A549 (cell line): Measurements from ENCODE around the gene RAB18. TPM values are rescaled to one million over a fixed set of nuclear protein-coding genes. Genes with fewer than 3 reads are reported as not detected.
A peak's percentile ranks its signal among the peaks of the same experiment; 100 is the strongest.

Experiments
- ATAC-seq, 2 experiments: fragments of 200-7000 bp in 1 of 2; fragments of >200 bp in 1 of 2; cut with Nextera tagmentation in 1 of 2; cut with Tn5 transposase in 1 of 2; 3 replicates each; pipeline versions ENCODE4 v1.8.0 to v1.9.1; 2018 to 2020; ENCODE audit warnings: mild to moderate bottlenecking in 1 of 2, moderate library complexity in 1 of 2
- CTCF ChIA-PET: fragments of 300-600 bp; sonication (Branson Sonifier 250); formaldehyde crosslinking; extraction: SDS; loops from one replicate; lab custom pipeline; 2021; ENCODE audit warnings: antibody characterized with exemption, inconsistent platforms; lab: Yijun Ruan, JAX
- POLR2A ChIA-PET: fragments of 350-600 bp; formaldehyde crosslinking; extraction: SDS; loops from one replicate; lab custom pipeline; 2021; ENCODE audit warnings: antibody characterized with exemption, inconsistent platforms; lab: Yijun Ruan, JAX
- DNase-seq, 2 experiments: peaks; one replicate each; pipeline versions ENCODE4 v3.0.0 to v3.0.0-alpha.2; 2011 to 2016; ENCODE audit warnings: low read depth in 1 of 2, low spot score in 1 of 2
- FAIRE-seq: peaks from 2 replicates; lab custom pipeline; 2011; peaks lifted over from hg19 to GRCh38; lab: Jason Lieb, UNC
- H3K27ac ChIP-seq, 2 experiments: fragments of >200 bp; sonication (Bioruptor Twin); formaldehyde crosslinking; 3 replicates each; pipeline ENCODE4 v1.5.1; 2016 to 2017
- H3K4me1 ChIP-seq: fragments of >200 bp; sonication (Bioruptor Twin); formaldehyde crosslinking; 3 replicates; pipeline ENCODE4 v1.6.1; 2016
- H3K4me2 ChIP-seq: fragments of >200 bp; sonication (Bioruptor Twin); formaldehyde crosslinking; 3 replicates; pipeline ENCODE4 v1.6.1; 2016
- H3K4me3 ChIP-seq: fragments of >200 bp; sonication (Bioruptor Twin); formaldehyde crosslinking; 3 replicates; pipeline ENCODE4 v1.5.1; 2016
- H3K9me3 ChIP-seq: fragments of >200 bp; sonication (Bioruptor Twin); formaldehyde crosslinking; 3 replicates; pipeline ENCODE4 v1.6.1; 2016
- BHLHE40 ChIP-seq: IDR thresholded peaks from 2 replicates; pipeline ENCODE4 v1.6.1; 2012; ENCODE audit warnings: low read depth, low read length, inconsistent platforms
- CBX2 ChIP-seq: fragments of 200-600 bp; sonication (generic); IDR thresholded peaks from 2 replicates; pipeline ENCODE4 v1.6.1; 2016; ENCODE audit warnings: low read depth, mild to moderate bottlenecking, borderline replicate concordance
- CEBPB ChIP-seq, 2 experiments: fragments of >200 bp in 1 of 2; sonication (Bioruptor Twin) in 1 of 2; formaldehyde crosslinking in 1 of 2; IDR thresholded peaks; 2 replicates each; pipeline ENCODE4 v1.6.1; 2012 to 2016
- EHMT2 ChIP-seq: fragments of 200-600 bp; sonication (generic); IDR thresholded peaks from 2 replicates; pipeline ENCODE4 v1.6.1; 2016; ENCODE audit warnings: antibody characterized with exemption, low read depth, mild to moderate bottlenecking, moderate library complexity
- ESRRA ChIP-seq: fragments of 150-350 bp; IDR thresholded peaks from 2 replicates; pipeline ENCODE4 v1.6.1; 2014; ENCODE audit warnings: mild to moderate bottlenecking, low read length, borderline replicate concordance
- FOSB ChIP-seq: fragments of 250-450 bp; sonication (Bioruptor Pico); IDR thresholded peaks from 2 replicates; pipeline ENCODE4 v1.5.0; 2020; ENCODE audit warnings: mild to moderate bottlenecking, moderate library complexity
- FOSL2 ChIP-seq, 2 experiments: fragments of 450-650 bp in 1 of 2; fragments of >200 bp in 1 of 2; sonication (Bioruptor Twin) in 1 of 2; formaldehyde crosslinking; IDR thresholded peaks; 2 replicates each; pipeline versions ENCODE4 v1.5.0 to v1.6.1; 2016 to 2020; ENCODE audit warnings: mild to moderate bottlenecking in 1 of 2, moderate library complexity in 1 of 2
- HDAC2 ChIP-seq: fragments of 200-600 bp; sonication (generic); IDR thresholded peaks from 2 replicates; pipeline ENCODE4 v1.6.1; 2016
- HEYL ChIP-seq: fragments of 250-450 bp; sonication (Bioruptor Pico); IDR thresholded peaks from 2 replicates; pipeline ENCODE4 v1.8.0; 2021; ENCODE audit warnings: mild to moderate bottlenecking, moderate library complexity
- HOXB5 ChIP-seq: fragments of 250-450 bp; sonication (Bioruptor Pico); IDR thresholded peaks from 2 replicates; pipeline ENCODE4 v1.5.0; 2020; ENCODE audit warnings: mild to moderate bottlenecking, moderate library complexity
- JUN ChIP-seq, 2 experiments: fragments of >200 bp; sonication (Bioruptor Twin); formaldehyde crosslinking; IDR thresholded peaks; 2 replicates in 1 of 2; 3 replicates in 1 of 2; pipeline ENCODE4 v1.6.1; 2016 to 2017
- JUNB ChIP-seq: fragments of >200 bp; sonication (Bioruptor Twin); formaldehyde crosslinking; IDR thresholded peaks from 2 replicates; pipeline ENCODE4 v1.6.1; 2016
- KDM1A ChIP-seq: fragments of 200-600 bp; sonication (generic); IDR thresholded peaks from 2 replicates; pipeline ENCODE4 v1.6.1; 2016; ENCODE audit warnings: low read depth, mild to moderate bottlenecking
- KDM5A ChIP-seq: fragments of 200-600 bp; sonication (generic); IDR thresholded peaks from 2 replicates; pipeline ENCODE4 v1.6.1; 2016; ENCODE audit warnings: antibody characterized with exemption, mild to moderate bottlenecking
- MAFK ChIP-seq: fragments of 450-650 bp; IDR thresholded peaks from 2 replicates; pipeline ENCODE4 v1.6.1; 2014; ENCODE audit not compliant: partially characterized antibody
- MAZ ChIP-seq: fragments of 150-350 bp; IDR thresholded peaks from 2 replicates; pipeline ENCODE4 v1.6.1; 2014; ENCODE audit warnings: antibody characterized with exemption, low read depth, low read length, borderline replicate concordance
- SMC3 ChIP-seq: fragments of >200 bp; sonication (Bioruptor Twin); formaldehyde crosslinking; IDR thresholded peaks from 3 replicates; pipeline ENCODE4 v1.6.1; 2018; ENCODE audit warnings: inconsistent platforms
- ZC3H11A ChIP-seq: fragments of 450-650 bp; IDR thresholded peaks from 2 replicates; pipeline ENCODE4 v1.6.1; 2014; ENCODE audit warnings: antibody characterized with exemption, mild to moderate bottlenecking
- ZSCAN20 ChIP-seq: fragments of 250-450 bp; sonication (Bioruptor Pico); IDR thresholded peaks from 2 replicates; pipeline ENCODE4 v1.8.0; 2022; ENCODE audit warnings: mild to moderate bottlenecking, moderate library complexity
- WGBS: methylation state at CpG from one replicate; pipeline ENCODE4 v1.1.6; 2017; ENCODE audit errors: missing lambda C conversion rate; 5-methylcytosine and 5-hydroxymethylcytosine counted together
- polyA plus RNA-seq, 4 experiments: library from polyadenylated mRNA; depleted of rRNA in 3 of 4; stranded (reverse); fragments of >200 nt; fragmentation: RNase III in 1 of 4; extraction: RNeasy Plus Mini Kit Qiagen cat#74134 plus additional on column Dnase treatment in 1 of 4; gene quantifications; 2 replicates in 3 of 4; 3 replicates in 1 of 4; pipeline ENCODE4 v1.2.3, GENCODE V29; 2011 to 2017
- TF ChIP-seq, protein P1 (sequence below): fragments of >200 bp; sonication (Bioruptor Twin); formaldehyde crosslinking; IDR thresholded peaks from 2 replicates; pipeline ENCODE4 v1.6.1; 2016
- TF ChIP-seq, protein P2 (sequence below): fragments of >200 bp; sonication (Bioruptor Twin); formaldehyde crosslinking; IDR thresholded peaks from 3 replicates; pipeline ENCODE4 v1.6.1; 2016
- TF ChIP-seq, protein P3 (sequence below): fragments of >200 bp; sonication (Bioruptor Twin); formaldehyde crosslinking; IDR thresholded peaks from 3 replicates; pipeline ENCODE4 v1.5.1; 2016
- TF ChIP-seq, protein P4 (sequence below): IDR thresholded peaks from 2 replicates; pipeline ENCODE4 v1.6.1; 2012
- TF ChIP-seq, protein P5 (sequence below): fragments of 450-650 bp; IDR thresholded peaks from 2 replicates; pipeline ENCODE4 v1.6.1; 2014; ENCODE audit warnings: antibody characterized with exemption
- TF ChIP-seq, protein P6 (sequence below): IDR thresholded peaks from 2 replicates; pipeline ENCODE4 v1.6.1; 2012

RAB18 gene
- polyA plus RNA-seq, 2 of the 4 experiments (the other 2 are of a cell fraction) = 81.4 to 131 TPM

DNA sequence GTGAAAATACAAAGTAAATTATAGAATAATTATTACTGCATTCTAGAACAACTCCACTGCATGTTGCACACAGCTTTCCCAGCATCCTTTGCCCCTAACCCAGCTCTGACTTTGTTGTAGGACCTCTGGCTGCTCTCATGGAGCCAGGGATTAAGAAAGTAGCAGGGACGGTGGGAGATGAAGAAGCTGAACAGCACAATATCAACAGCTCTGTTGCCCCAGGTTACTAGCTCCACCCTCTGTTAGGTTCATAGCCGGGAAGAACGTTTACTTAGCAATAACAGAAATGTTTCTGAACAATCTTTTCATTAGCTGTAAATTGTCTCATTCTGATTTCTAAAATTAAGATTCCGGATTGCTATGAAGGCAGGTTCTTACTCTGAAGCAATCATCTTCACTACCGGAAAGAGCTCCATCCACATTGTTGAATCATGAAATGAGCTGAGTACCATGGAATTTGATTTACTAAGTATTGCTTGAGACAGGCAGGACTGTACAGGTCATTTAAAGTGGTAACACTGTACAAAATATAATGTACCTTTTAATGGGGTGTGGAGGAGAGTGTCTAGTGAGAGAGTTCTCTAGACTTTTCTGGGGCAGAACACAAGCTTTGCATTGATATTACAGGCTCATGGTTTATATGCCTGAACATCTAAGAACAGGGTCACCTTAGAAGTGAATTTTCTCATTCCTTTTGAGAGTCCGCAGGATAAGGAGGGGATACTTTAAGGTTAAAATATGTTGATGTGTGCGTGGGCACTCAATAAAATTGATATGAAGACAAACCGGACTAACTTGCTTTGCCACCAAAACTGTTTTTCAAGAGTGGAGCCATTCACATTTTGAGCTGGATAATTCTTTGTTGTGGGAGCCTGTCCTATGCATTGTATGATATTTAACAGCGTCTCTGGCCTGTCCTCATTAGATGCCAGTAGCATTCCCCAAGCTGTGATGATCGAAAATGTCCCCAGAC lies 20.8 kb upstream of the RAB18 start:
- no peak overlapping the region for H3K27ac ChIP-seq
- no peak for FAIRE-seq
- POLR2A ChIA-PET = interaction anchor here (1.2 kb wide), 1 partner anchor 21 kb away, joined by 11 read pairs; the partner anchor contains the start of gene RAB18
- TF ChIP-seq SMC3 (no peak), CEBPB (IDR thresholded peaks at IDR 0.05) (no peak), ZSCAN20 (no peak), ZC3H11A (no peak), HOXB5 (CRISPR knock-in tag) (no peak), MAZ (no peak), FOSL2 (IDR thresholded peaks at IDR 0.05) (no peak), FOSL2 (CRISPR knock-in tag; IDR thresholded peaks at IDR 0.05) (no peak), BHLHE40 (no peak), KDM5A (no peak), HDAC2 (no peak), FOSB (no peak)
- TF ChIP-seq, protein P1, sequence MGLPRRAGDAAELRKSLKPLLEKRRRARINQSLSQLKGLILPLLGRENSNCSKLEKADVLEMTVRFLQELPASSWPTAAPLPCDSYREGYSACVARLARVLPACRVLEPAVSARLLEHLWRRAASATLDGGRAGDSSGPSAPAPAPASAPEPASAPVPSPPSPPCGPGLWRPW = no peak
- TF ChIP-seq, protein P2, sequence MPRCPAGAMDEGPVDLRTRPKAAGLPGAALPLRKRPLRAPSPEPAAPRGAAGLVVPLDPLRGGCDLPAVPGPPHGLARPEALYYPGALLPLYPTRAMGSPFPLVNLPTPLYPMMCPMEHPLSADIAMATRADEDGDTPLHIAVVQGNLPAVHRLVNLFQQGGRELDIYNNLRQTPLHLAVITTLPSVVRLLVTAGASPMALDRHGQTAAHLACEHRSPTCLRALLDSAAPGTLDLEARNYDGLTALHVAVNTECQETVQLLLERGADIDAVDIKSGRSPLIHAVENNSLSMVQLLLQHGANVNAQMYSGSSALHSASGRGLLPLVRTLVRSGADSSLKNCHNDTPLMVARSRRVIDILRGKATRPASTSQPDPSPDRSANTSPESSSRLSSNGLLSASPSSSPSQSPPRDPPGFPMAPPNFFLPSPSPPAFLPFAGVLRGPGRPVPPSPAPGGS = no peak
- TF ChIP-seq, protein P3, sequence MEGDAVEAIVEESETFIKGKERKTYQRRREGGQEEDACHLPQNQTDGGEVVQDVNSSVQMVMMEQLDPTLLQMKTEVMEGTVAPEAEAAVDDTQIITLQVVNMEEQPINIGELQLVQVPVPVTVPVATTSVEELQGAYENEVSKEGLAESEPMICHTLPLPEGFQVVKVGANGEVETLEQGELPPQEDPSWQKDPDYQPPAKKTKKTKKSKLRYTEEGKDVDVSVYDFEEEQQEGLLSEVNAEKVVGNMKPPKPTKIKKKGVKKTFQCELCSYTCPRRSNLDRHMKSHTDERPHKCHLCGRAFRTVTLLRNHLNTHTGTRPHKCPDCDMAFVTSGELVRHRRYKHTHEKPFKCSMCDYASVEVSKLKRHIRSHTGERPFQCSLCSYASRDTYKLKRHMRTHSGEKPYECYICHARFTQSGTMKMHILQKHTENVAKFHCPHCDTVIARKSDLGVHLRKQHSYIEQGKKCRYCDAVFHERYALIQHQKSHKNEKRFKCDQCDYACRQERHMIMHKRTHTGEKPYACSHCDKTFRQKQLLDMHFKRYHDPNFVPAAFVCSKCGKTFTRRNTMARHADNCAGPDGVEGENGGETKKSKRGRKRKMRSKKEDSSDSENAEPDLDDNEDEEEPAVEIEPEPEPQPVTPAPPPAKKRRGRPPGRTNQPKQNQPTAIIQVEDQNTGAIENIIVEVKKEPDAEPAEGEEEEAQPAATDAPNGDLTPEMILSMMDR = no peak
- no peaks in the 10 kb centered on the region for H3K4me1 ChIP-seq
- peak overlapping the region; percentile 29; the same call in 1 of the 3 replicates for H3K4me2 ChIP-seq
- CTCF ChIA-PET = no interaction called here
- 15% methylated on average over 10 of the region's 10 CpGs for WGBS
- peak; percentile 55 to 78; a peak in 5 of 6 replicates for ATAC-seq
- no peak overlapping the region for H3K4me3 ChIP-seq
- 0 out of 3 replicates have a peak, but pooled peaks cover 3% of the 10 kb centered on the region for H3K9me3 ChIP-seq
- peak in 1 of 2 experiments; percentile 5 for DNase-seq

DNA sequence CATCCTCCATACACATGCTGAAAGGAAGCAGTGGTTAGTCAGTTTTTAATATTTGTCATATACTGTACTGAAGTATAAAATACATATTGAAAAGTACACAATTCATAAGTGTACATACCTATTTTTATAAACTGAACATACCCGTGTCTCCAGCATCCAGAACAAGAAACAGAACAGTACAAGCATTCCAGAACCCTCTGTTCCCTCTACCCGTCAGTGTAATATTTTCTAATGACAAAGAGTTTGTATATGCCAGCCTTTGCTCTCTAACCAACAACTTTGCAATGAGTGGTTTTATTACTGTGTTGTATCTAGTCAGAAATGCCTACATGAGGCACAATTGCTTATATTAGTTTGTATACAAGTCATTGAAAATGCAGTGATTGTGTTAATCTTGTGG lies 18.7 kb upstream of the RAB18 start:
- Histone ChIP-seq H3K9me3 (no peaks in the 10 kb centered on the region), H3K4me3 (no peak overlapping the region), H3K4me1 (no peaks in the 10 kb centered on the region), H3K27ac (no peak overlapping the region), H3K4me2 (no peak overlapping the region)
- TF ChIP-seq ESRRA (no peak), HDAC2 (no peak), ZSCAN20 (no peak)
- ATAC-seq (no peak), FAIRE-seq (no peak), DNase-seq (no peak)
- POLR2A ChIA-PET = no interaction called here
- 5% methylated on average over 2 of the region's 2 CpGs for WGBS
- CTCF ChIA-PET = interaction anchor here (0.5 to 1.4 kb wide), 2 partner anchors 18 to 767 kb away, joined by 3 read pairs; partner anchors contain the start of gene RAB18

DNA sequence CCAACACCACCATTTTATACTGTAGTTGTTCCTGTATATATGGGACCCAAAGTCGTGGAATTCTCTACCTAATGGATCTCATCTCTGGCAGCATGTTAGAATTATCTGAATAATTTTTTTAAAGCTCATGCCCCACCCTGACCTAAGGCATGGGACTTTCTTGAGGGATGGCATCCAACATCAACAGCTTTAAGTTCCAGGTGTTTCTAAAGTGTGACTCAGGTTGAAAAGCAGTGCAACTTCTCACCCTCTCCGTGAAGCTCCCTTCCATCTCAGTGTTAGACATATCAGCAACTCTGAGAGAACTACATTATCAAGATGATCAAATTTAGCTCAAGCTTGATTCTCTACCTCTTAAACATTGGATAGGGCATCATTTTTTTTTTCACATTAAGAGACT lies 18.1 kb upstream of the RAB18 start:
- CTCF ChIA-PET = interaction anchor here (0.6 to 1.4 kb wide), 3 partner anchors 11 to 167 kb away, joined by 3 read pairs; partner anchors contain the start of gene RAB18
- no peak for FAIRE-seq
- POLR2A ChIA-PET = no interaction called here
- H3K27ac ChIP-seq = no peak overlapping the region
- H3K4me3 ChIP-seq = no peak overlapping the region
- no peak overlapping the region for H3K4me2 ChIP-seq
- WGBS = 4% methylated on average over 2 of the region's 2 CpGs
- peaks cover 1% of the 10 kb centered on the region; the same call in 1 of the 3 replicates for H3K9me3 ChIP-seq
- no peak for ATAC-seq
- no peaks in the 10 kb centered on the region for H3K4me1 ChIP-seq
- no peak for DNase-seq
- no peak for TF ChIP-seq HDAC2
- TF ChIP-seq CBX2 = no peak
- no peak for TF ChIP-seq JUN (IDR thresholded peaks at IDR 0.05)
- TF ChIP-seq KDM1A = no peak
- TF ChIP-seq JUNB = no peak
- TF ChIP-seq, protein P3 = no peak
- no peak for TF ChIP-seq HEYL (CRISPR knock-in tag)
- TF ChIP-seq MAFK = no peak
- TF ChIP-seq FOSB = no peak
- TF ChIP-seq, protein P4, sequence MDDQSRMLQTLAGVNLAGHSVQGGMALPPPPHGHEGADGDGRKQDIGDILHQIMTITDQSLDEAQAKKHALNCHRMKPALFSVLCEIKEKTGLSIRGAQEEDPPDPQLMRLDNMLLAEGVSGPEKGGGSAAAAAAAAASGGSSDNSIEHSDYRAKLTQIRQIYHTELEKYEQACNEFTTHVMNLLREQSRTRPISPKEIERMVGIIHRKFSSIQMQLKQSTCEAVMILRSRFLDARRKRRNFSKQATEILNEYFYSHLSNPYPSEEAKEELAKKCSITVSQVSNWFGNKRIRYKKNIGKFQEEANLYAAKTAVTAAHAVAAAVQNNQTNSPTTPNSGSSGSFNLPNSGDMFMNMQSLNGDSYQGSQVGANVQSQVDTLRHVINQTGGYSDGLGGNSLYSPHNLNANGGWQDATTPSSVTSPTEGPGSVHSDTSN = no peak
- TF ChIP-seq, protein P5, sequence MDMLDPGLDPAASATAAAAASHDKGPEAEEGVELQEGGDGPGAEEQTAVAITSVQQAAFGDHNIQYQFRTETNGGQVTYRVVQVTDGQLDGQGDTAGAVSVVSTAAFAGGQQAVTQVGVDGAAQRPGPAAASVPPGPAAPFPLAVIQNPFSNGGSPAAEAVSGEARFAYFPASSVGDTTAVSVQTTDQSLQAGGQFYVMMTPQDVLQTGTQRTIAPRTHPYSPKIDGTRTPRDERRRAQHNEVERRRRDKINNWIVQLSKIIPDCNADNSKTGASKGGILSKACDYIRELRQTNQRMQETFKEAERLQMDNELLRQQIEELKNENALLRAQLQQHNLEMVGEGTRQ = no peak
- TF ChIP-seq EHMT2 = no peak
- TF ChIP-seq, protein P6, sequence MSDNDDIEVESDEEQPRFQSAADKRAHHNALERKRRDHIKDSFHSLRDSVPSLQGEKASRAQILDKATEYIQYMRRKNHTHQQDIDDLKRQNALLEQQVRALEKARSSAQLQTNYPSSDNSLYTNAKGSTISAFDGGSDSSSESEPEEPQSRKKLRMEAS = no peak
